GM19240 (cell line): ENCODE measurements around the gene EBF4.

Source experiments
- DNase-seq: peaks from one replicate; pipeline ENCODE4 v3.0.0; 2011; ENCODE audit warnings: low spot score; ENCODE audit not compliant: insufficient read length

The EBF4 gene, protein sequence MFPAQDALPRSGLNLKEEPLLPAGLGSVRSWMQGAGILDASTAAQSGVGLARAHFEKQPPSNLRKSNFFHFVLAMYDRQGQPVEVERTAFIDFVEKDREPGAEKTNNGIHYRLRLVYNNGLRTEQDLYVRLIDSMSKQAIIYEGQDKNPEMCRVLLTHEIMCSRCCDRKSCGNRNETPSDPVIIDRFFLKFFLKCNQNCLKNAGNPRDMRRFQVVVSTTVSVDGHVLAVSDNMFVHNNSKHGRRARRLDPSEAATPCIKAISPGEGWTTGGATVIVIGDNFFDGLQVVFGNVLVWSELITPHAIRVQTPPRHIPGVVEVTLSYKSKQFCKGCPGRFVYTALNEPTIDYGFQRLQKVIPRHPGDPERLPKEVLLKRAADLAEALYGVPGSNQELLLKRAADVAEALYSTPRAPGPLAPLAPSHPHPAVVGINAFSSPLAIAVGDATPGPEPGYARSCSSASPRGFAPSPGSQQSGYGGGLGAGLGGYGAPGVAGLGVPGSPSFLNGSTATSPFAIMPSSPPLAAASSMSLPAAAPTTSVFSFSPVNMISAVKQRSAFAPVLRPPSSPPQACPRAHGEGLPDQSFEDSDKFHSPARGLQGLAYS

DNA sequence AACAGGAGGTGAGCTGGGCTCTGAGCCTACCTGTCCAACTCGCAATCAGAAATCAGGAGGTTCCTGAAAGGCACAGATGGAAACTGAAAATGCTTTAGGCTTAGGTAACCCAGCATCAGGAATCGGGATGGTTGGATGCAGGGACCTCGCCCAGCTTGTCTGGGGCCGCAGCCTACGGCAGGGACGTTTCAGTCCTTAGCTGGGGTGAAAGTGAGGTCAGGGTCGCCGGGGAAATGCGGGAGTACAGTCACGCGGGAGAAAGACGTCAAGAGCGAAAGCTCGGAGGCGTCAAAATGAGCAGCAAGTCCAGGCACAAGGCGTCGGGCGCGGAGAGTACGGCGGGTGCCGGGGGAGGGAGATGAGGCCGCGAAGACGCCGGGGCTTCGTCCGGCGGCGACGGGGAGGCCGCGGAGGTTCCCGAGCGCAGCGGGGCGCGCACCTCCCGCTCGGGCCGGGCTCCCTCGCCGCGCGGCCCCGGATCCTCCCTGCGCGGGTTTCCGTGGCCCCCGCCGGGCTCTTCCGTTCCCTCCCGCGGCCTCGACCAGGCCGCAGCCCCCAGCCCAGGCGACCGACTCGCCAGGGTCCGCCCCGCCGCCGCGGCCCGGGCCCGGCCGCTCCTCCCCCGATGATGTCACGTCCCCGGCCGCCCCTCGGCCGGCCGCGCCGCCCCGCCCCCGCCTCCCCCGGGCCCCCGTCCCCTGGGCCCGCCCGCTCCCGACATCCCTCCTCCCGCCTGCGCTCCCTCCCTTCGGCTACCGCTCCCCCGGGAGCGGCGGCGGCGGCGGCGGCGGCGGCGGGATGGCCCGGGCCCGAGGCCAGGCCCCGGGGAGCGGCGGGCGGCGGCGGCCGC lies at the start of gene EBF4:
Gene EBF4 (plus strand): TSS at position 745 of the 850 bp plus-strand sequence. CDS start 866 bp downstream, outside the sequence.
- no peak for DNase-seq

DNA sequence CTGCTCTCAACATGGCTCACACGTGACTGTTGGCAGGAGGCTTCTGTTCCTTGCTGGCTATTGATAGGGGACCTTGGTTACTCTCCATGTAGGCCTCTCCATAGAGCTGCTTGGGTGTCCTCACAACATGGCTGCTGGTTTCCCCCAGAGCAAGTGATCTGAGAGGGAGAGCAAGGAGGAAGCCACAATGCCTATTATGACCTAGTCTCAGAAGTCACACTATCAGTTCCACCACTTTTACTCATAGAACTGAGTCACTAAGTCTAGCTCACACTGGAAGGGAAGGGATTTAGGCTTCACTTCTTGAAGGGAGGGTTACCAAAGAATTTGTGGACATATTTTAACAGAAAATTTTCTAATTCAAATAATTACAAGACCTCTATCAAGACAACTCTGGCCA lies 48.9 kb upstream of the EBF4 start:
- no peak for DNase-seq

DNA sequence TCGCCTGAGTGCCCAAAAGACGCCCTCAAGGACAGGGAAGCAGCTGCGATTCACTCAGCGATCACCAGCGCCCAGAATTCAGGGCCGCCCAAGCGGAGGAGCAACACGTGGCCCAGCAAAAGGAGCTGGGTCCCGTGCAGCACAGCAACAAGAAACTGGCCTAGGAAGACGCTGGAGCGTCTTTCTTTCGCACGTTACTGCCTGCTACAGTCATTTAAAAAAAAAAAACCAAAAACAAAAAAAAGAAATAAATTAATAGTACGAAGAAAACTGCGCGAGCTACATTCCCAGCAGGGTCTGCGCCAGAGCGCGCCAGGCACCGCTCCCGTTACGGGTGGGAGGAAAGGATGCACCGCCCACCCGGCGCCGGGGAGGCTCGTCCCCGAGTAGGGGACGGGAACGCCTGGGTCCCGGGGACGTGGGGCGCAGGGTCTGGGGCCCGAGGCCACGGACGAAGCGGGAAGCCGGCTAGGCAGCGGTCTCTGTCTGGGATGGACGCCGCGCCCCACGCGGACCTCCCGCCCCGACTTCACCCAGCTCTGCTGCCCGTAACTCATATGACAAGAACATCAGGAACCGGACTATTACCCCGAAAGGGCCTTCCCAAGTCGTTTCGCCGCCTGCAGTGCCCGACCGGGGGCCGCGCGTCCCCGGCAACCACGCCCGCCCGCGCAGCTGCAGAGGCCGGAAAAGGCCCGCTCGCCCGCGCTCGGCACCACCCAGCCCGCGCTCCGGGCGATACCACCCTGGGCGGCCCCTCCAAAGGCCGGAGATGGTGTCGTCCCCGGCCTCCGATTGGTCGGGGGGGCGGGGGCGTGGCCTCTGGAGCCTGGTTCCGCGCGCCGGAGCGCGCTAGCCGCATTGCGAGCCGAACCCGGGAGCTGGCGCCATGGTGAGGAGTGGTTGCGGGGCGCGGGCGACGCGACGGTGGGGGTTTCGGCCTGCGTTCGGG lies 40.5 kb upstream of the EBF4 start, which contains the start of gene NOP56:
Gene NOP56 (plus strand): TSS at position 861 of the 952 bp plus-strand sequence. CDS start 29 bp downstream, at position 890.
- DNase-seq, result peak; percentile 72

DNA sequence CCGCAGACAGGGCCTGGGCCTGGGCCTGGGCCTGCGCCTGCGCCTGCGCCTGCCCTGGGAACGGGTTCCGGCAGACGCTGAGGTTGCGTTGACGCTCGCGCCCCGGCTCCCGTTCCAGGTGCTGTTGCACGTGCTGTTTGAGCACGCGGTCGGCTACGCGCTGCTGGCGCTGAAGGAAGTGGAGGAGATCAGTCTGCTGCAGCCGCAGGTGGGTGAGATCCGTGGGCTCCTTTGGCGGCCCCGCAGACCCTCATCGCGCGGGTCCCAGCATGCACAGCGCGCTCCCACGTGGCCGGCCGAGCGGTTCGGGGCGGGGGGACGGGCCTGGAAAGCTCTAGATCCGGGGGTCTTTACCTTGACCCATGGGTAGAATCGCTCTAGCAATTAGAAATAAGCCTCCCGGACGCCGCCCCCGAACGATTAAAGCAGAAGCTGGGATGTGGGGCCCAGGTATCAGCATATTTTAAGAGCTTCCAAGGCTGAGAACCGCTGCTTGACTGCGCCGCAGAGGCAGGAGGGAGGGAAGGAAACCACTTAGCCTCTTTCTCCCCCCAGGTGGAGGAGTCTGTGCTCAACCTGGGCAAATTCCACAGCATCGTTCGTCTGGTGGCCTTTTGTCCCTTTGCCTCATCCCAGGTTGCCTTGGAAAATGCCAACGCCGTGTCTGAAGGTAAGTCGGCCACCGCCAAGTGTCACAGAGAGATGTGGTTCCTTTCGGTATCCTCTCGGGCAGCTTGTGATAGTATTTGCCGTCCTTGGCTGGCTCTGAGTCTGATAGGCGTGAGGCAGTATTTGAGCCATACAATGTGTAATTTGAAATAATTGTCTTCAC lies 39.6 kb upstream of the EBF4 start:
- DNase-seq, result no peak

DNA sequence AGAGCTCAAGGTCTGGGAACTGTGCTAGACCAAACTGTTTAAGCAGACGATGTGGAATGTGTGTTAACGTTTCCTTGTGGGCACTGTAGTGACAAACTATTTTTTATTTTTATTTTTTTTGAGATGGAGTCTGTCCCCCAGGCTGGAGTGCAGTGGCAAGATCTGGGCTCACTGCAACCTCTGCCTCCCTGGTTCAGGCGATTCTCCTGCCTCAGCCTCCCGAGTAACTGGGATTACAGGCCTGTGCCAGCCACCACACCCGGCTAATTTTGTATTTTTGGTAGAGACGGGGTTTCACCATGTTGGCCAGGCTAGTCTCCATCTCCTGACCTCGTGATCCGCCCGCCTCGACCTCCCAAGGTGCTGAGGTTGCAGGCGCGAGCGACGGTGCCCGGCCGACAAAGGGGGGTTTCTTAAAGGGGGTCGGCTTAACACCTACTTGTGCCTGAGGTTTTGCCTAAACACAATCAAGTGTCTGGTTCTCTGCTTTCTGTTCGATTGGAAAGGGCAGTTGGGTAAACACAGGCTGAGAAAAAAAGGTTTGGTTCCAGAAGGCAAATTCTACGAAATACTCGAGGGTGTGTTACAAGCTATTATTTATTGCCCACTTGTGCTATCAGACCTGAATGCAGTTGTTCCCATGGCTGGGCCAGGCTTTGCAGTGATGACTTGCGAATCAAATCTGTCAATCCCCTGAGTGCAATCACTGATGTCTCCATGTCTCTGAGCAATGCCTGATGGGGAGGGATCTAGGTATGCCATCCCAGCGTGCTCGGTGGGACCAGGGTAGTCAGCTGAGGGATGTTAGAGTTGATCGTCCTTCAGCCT lies 38.8 kb upstream of the EBF4 start:
- DNase-seq, result no peak

DNA sequence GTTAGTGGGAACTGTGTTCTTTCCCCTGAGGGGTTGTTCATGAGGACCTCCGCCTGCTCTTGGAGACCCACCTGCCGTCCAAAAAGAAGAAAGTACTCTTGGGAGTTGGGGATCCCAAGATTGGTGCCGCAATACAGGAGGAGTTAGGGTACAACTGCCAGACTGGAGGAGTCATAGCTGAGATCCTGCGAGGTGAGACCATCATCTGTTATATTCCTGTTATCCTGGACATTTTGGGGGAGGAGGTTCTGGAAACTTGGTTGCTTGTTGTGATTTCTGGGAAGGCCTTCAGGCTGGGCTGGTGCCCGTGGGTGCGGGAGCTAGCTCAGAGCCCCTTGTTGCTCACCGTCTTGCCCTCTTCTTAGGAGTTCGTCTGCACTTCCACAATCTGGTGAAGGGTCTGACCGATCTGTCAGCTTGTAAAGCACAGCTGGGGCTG lies 38.2 kb upstream of the EBF4 start:
- DNase-seq, result no peak

DNA sequence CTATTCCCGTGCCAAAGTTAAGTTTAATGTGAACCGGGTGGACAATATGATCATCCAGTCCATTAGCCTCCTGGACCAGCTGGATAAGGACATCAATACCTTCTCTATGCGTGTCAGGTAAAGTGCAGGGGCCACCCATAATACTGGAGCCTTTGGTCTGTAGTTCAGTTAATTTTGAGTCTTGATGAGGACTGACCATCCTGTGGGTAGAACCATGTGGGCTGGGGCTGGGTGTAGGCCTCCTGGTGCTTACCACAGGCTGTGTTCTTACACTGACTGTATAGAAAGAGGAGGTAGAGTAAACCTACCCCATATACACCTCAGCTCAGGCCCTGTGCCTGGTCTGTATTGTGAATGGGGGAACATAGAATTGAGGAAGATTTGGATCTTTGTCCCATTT lies 37.7 kb upstream of the EBF4 start:
- no peak for DNase-seq

DNA sequence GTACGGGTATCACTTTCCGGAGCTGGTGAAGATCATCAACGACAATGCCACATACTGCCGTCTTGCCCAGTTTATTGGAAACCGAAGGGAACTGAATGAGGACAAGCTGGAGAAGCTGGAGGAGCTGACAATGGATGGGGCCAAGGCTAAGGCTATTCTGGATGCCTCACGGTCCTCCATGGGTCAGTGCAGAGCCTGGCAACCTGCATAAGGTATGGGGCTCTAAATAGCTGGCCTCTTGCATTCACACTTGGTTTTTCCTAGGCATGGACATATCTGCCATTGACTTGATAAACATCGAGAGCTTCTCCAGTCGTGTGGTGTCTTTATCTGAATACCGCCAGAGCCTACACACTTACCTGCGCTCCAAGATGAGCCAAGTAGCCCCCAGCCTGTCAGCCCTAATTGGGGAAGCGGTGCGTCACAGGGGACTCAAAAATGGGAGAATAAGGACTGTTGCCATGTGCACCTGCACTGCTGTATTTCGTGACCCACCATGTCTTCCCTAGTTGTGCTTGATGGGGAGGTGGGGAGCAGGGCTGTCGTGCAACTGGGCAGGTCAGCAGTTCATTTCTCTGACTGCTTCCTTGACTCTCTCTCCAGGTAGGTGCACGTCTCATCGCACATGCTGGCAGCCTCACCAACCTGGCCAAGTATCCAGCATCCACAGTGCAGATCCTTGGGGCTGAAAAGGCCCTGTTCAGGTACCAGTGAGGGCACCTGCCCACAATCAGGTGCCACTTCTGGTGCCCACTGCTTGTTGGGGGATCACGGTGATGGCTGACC lies 37.1 kb upstream of the EBF4 start:
- DNase-seq, result no peak

DNA sequence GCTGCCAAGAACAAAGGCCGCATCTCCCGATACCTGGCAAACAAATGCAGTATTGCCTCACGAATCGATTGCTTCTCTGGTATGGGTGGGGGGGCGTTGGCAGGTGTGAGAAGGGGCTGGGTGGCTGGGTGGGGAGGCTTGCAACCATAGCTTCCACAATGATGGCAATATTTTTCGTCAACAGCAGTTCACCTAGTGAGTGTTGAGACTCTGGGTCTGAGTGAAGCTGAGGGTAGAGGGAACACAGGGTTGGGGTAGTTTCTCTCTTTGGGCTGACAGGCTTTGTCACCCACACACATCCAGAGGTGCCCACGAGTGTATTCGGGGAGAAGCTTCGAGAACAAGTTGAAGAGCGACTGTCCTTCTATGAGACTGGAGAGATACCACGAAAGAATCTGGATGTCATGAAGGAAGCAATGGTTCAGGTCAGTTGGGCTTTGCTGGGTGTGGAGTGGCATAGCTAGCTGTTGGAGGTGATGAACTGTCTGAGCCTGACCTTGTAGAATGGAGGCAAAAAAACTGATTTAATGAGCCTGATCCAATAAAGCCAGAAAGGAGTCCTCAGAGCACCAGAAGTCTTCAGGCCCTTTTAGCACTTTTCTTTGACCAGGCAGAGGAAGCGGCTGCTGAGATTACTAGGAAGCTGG lies 36.0 kb upstream of the EBF4 start:
- no peak for DNase-seq

DNA sequence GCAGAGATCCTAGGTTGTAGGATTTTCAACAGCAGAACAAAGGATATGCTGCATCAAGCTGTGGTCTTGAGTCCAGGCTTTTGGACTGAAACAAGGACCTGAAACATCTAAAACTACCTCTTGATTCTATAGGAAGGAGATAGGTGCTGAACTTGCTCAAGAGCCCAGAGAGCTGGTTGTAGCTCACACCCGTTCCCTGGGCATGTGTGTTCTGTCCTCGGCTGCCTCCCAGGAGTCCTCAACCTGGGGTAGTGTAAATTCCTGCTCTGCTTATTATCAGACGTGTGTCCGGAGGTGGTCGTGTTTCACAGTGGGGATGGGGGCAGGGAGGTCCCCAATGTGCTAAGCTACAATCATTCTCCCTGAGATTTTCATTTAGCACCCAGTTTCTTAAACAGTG lies 35.3 kb upstream of the EBF4 start:
- no peak for DNase-seq

DNA sequence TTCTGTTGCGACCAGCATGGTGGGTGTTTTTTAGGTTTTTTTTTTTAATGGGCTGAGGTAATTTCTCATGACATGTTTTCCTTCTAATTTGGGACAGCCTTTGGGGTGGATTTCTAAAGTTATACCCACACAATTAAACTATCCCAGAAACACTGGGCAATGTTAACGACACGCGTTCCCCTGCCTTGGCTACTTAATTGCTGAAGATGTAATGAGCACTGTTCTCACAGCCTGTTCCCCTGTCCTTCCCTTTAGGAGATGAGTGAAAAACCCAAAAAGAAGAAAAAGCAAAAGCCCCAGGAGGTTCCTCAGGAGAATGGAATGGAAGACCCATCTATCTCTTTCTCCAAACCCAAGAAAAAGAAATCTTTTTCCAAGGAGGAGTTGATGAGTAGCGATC lies 34.9 kb upstream of the EBF4 start:
- no peak for DNase-seq

DNA sequence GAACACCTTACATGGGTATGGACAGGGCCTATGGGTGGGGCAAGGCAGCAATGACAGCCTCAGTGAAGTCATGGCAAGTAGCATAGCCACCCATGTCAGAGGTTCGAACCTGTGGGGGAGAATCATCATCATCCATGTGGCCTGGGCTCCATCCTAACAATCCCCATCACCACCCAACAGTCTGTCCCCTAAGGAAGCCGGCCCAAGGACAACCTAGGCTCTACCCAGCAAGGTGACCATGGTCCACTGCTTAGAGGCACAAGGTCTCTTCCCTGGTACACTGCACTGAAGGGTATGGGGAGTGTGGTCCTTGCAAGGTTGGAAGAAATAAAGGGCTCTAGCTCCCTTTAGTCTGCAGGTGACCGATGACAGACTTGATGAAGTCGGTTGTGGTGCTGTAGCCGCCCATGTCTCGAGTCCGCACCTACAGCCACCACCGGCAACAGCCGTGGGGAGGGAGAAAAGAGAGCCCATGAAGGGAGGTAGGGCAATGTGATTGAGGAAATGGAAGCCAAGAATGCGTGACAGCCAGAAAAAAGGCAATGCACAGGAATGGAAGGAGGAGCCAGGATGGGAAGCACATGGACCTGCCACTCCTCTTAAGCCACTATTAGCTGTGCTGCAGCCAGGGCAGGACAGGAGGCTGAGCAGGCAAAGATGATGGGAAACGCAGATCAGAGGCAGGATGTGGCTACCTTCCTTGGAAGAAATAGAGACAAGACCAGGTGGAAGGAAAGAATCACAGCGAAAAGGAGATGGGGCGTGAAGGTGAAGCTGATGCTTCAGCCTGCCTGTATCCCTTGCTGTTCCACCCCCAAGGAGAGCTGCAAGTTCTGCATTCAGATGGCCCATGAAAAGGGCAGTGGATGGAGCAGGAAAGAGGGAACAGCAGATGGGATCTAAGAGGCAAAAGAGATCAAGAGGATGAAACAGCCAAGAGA lies 33.9 kb upstream of the EBF4 start:
- no peak for DNase-seq

DNA sequence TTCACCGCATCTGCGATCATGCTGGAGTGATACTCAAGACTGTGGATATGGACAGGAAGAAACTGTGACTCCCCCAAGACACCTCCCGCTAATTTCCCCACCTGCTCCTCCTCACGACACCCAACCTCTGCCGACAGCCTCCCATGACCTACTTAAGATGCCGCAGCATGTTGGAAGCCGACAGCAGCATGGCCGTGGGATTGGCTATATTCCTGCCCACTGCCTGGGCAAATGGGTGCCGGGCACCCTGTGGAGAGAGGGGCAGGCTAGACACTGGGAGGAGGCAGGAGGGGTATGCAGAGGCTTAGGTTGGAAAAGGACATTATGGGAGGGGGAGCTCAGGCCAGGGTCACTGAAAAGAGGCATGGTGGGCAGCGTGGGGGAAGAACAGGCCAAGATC lies 33.0 kb upstream of the EBF4 start:
- no peak for DNase-seq

DNA sequence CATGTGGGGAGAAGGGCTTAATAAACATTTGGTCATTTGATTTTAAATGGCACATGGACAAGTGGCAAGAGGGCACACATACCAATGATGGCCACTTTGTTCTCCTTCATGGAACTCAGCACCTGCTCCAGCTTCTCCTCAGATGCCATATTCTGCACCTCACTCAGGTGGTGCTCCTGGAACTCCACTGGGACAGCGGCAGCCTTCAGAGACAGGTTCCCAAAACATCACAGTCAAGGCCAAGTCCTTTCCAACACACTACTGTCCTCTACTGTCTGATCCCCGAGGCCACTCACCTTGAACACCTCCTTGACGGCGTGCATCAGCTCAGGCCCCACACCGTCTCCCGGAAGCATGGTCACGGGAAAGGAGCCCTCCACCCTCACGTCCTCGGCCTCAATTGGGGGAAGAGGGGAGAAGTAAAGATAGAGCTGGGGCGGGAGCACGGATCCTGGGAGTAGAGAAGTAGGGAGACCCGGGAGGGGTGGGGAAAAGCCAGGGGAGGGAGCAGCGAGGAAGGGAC lies 29.2 kb upstream of the EBF4 start:
- no peak for DNase-seq

DNA sequence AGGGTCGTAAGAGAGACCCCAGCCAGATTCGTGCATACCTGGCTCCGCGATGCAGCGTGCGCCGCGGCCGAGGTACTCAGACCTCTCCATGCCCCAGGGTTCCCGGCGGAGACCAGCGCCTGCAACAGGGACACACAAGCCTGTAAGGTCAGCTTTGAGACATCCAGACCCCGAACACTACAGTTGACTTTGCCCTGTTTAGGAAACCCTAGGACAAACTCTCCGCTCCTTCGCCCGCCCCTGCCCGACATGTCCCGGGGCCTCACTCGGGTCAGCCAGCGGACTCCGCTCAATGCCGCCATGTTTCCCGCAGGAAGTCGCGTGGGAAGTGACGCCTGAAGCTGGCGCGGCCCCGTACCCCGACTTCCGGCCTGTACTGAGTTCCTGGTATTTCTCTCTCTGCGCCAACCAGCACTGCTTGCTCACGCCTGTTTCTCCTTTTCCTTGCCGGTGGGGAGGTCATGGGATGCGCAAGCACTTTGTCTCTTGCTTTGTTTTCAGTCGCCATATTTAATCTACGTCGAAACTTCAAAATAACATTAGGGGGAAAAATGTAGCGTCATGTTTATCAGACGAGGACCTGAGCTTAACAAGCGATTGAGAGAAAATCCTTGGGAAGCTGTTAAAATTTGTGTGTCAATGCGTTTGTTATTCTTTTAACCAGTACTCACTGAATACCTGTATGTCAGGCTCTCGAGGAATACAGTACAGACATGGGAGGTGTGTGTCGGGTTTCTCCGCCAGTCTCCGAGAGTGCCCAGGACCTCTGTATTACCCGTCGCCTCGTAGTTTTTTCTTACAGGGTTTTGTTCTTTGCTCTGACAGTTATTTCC lies 28.5 kb upstream of the EBF4 start, which contains the start of gene IDH3B:
Gene IDH3B (minus strand): TSS at position 330 of the 833 bp plus-strand sequence. CDS start 28 bp downstream, at position 302.
- peak; percentile 82 for DNase-seq
